ENCODE results near the gene PIK3AP1. TPM values are rescaled to one million over a fixed set of nuclear protein-coding genes. Genes with fewer than 3 reads are reported as not detected.

Gene PIK3AP1
- total and polyA plus RNA-seq, 2 of the 13 experiments (the other 11 are each of a cell fraction or from before 2014, with no cell fraction given): 3.6 to 13.8 TPM

DNA sequence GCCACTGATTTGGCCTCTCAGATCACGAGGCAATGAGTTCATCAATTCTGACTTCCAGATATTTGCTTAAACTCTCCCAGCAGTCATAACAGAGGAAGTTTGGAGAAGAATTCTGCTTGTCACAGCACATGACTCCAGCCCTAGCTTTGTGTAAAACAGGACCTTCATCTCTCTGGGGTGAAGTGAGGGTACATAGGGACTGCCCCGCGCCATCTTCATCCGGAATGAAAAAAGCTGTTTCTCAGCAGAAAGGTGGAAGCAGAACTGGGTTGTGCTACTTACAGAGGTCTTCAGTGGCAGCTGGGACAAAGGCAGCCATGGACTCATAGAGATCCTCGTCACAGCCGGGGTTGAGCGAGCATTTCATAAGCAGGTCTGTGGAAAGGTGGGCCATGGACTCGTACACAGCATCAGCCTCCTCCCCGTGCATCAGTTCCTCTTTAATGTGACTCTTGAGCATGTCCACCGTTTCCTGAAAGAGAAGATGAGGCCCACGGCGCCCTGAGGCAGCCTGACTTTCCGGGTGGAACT lies 75.1 kb downstream of the PIK3AP1 start (continued):
- no peak for TF ChIP-seq KLF16 (CRISPR knock-in tag; IDR thresholded peaks at IDR 0.05)
- no peak for TF ChIP-seq NAIF1 (CRISPR knock-in tag; IDR thresholded peaks at IDR 0.05; ENCODE audit: borderline replicate concordance)
- no peak for TF ChIP-seq RNF2 (conservative IDR thresholded peaks at IDR 0.05; ENCODE audit: low read depth)
- TF ChIP-seq, protein P1, sequence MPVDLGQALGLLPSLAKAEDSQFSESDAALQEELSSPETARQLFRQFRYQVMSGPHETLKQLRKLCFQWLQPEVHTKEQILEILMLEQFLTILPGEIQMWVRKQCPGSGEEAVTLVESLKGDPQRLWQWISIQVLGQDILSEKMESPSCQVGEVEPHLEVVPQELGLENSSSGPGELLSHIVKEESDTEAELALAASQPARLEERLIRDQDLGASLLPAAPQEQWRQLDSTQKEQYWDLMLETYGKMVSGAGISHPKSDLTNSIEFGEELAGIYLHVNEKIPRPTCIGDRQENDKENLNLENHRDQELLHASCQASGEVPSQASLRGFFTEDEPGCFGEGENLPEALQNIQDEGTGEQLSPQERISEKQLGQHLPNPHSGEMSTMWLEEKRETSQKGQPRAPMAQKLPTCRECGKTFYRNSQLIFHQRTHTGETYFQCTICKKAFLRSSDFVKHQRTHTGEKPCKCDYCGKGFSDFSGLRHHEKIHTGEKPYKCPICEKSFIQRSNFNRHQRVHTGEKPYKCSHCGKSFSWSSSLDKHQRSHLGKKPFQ (CRISPR knock-in tag; IDR thresholded peaks at IDR 0.05; ENCODE audit: insufficient replicate concordance): no peak
- no peak for TF ChIP-seq NFE2 (CRISPR knock-in tag; IDR thresholded peaks at IDR 0.05)
- TF ChIP-seq KIAA2018 (CRISPR knock-in tag; IDR thresholded peaks at IDR 0.05; ENCODE audit: borderline replicate concordance): no peak
- no peak for TF ChIP-seq ZNF678 (CRISPR knock-in tag; IDR thresholded peaks at IDR 0.05)
